ENCODE data around the gene OLFML2A.

OLFML2A gene

DNA sequence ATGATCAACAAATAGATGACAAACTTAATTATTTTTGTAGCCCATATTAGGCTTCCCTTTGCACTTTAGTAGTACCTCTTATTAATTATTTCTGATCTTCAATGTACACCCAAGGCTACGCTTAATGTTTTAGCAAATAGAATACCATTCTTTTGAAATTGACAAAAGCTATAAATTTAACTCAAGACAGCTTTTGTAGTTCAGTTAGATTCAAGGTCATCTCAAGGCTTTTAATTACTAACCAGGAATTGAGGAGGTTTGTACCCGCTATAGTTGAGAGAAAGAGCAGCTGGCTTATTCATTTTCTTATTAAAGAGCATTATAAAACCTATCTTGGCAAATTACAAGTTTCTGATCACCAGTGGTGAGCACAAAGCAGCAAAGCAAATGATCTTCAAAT, 20.9 kb upstream of the OLFML2A start:
- Histone ChIP-seq H2AFZ (ENCODE audit: low read length) (no peak overlapping the region), H3K36me3 (ENCODE audit: insufficient read depth, low read length) (no peaks in the 10 kb centered on the region), H3K27ac (ENCODE audit: low read depth, low read length, poor library complexity, severe bottlenecking) (no peak overlapping the region), H3K9ac (ENCODE audit: low read length) (no peak overlapping the region), H3K4me1 (ENCODE audit: insufficient read depth, low read length, severe bottlenecking) (peaks cover 6% of the 10 kb centered on the region), H3K9me2 (ENCODE audit: low read depth, low read length) (no peaks in the 10 kb centered on the region), H3K9me3 (ENCODE audit: low read length) (no peaks in the 10 kb centered on the region), H3K4me2 (ENCODE audit: low read length) (no peak overlapping the region), H3F3A (ENCODE audit: insufficient read depth, low read length) (no peaks in the 10 kb centered on the region), H3K27me3 (ENCODE audit: insufficient read depth, low read length) (no peaks in the 10 kb centered on the region), H3K79me2 (ENCODE audit: insufficient read depth, low read length) (no peaks in the 10 kb centered on the region), H4K20me1 (ENCODE audit: insufficient read depth, low read length) (no peaks in the 10 kb centered on the region), H3K4me3 (ENCODE audit: low read depth, low read length, poor library complexity, severe bottlenecking) (no peak overlapping the region)
- TF ChIP-seq EZH2 (IDR thresholded peaks at IDR 0.05; ENCODE audit: borderline replicate concordance, low read length) (no peak), CTCF (IDR thresholded peaks at IDR 0.05; ENCODE audit: low read length) (no peak)

- Histone ChIP-seq H3K27ac (ENCODE audit: low read depth, low read length, poor library complexity, severe bottlenecking) (no peak overlapping the region), H2AFZ (ENCODE audit: low read length) (no peak overlapping the region), H3K4me2 (ENCODE audit: low read length) (no peak overlapping the region), H3K4me1 (ENCODE audit: insufficient read depth, low read length, severe bottlenecking) (peaks cover 11% of the 10 kb centered on the region), H3K9ac (ENCODE audit: low read length) (no peak overlapping the region), H3K36me3 (ENCODE audit: insufficient read depth, low read length) (no peaks in the 10 kb centered on the region), H3K4me3 (ENCODE audit: low read depth, low read length, poor library complexity, severe bottlenecking) (no peak overlapping the region), H3K9me3 (ENCODE audit: low read length) (no peaks in the 10 kb centered on the region), H3K27me3 (ENCODE audit: insufficient read depth, low read length) (no peaks in the 10 kb centered on the region), H3F3A (ENCODE audit: insufficient read depth, low read length) (no peaks in the 10 kb centered on the region), H3K79me2 (ENCODE audit: insufficient read depth, low read length) (no peaks in the 10 kb centered on the region), H4K20me1 (ENCODE audit: insufficient read depth, low read length) (no peaks in the 10 kb centered on the region), H3K9me2 (ENCODE audit: low read depth, low read length) (no peaks in the 10 kb centered on the region)
- TF ChIP-seq EZH2 (IDR thresholded peaks at IDR 0.05; ENCODE audit: borderline replicate concordance, low read length): no peak
- TF ChIP-seq CTCF (IDR thresholded peaks at IDR 0.05; ENCODE audit: low read length): no peak
Measured at GRCh38 chr9:124757616-124758015, 19.3 kb upstream of the OLFML2A start.

GRCh38 chr9:124758061-124758460, 18.9 kb upstream of the OLFML2A start:
- Histone ChIP-seq H3K4me1 (ENCODE audit: insufficient read depth, low read length, severe bottlenecking) (peaks cover 11% of the 10 kb centered on the region), H2AFZ (ENCODE audit: low read length) (no peak overlapping the region), H3K9me3 (ENCODE audit: low read length) (no peaks in the 10 kb centered on the region), H3K4me3 (ENCODE audit: low read depth, low read length, poor library complexity, severe bottlenecking) (no peak overlapping the region), H3K27ac (ENCODE audit: low read depth, low read length, poor library complexity, severe bottlenecking) (no peak overlapping the region), H3K79me2 (ENCODE audit: insufficient read depth, low read length) (no peaks in the 10 kb centered on the region), H4K20me1 (ENCODE audit: insufficient read depth, low read length) (no peaks in the 10 kb centered on the region), H3K36me3 (ENCODE audit: insufficient read depth, low read length) (no peaks in the 10 kb centered on the region), H3F3A (ENCODE audit: insufficient read depth, low read length) (no peaks in the 10 kb centered on the region), H3K4me2 (ENCODE audit: low read length) (no peak overlapping the region), H3K9ac (ENCODE audit: low read length) (no peak overlapping the region), H3K27me3 (ENCODE audit: insufficient read depth, low read length) (no peaks in the 10 kb centered on the region), H3K9me2 (ENCODE audit: low read depth, low read length) (no peaks in the 10 kb centered on the region)
- TF ChIP-seq EZH2 (IDR thresholded peaks at IDR 0.05; ENCODE audit: borderline replicate concordance, low read length): no peak
- no peak for TF ChIP-seq CTCF (IDR thresholded peaks at IDR 0.05; ENCODE audit: low read length)

Measured in OCI-LY1 (cell line).